CD4-positive, alpha-beta T cell treated with Interleukin-21 for 1 hour (primary cell): ENCODE measurements around the gene EML1.

ENCODE experiments used
- DNase-seq: peaks from one replicate; pipeline ENCODE4 v3.0.0-alpha.2; 2020

The EML1 gene

DNA sequence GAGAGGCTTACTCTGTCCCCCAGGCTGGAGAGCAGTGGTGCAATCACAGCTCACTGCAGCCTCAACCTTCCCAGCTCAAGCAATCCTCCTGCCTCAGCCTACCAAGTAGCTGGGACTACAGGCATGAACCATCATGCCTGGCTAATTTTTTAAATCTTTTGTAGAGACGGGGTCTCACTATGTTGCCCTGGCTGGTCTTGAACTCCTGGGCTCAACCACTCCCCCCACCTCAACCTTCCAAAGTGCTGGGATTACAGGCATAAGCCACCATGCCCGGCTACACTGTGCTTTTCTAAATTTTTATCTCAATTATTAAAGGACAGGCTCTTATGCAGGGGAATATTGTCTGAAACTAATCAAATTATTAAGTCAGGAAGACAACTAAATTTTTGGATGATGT, 44.6 kb downstream of the EML1 start:
- no peak for DNase-seq

DNA sequence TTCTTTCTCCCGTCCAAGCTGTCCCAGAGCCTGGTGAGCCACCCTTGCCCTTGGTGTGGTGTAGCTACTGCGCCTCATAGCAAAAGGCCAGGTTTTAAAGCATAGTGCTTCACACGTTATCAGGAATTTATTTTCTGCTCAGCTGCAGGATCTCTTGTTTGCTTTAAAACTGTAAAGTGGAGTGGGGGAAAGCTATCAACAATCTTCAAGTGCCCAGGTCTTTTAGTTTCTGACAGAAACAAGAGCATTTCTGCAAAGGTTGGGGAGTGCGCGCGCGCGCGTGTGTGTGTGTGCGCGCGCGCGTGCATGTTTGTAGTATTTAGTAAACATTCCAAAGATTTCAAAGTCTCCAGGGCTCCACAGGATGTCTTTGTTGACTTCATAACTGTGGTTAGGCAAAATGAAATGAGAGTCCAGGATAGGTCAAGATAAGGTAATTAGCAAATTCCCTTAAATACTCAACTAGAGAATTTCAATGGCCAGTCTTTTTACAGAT, 45.5 kb downstream of the EML1 start:
- DNase-seq, result no peak

DNA sequence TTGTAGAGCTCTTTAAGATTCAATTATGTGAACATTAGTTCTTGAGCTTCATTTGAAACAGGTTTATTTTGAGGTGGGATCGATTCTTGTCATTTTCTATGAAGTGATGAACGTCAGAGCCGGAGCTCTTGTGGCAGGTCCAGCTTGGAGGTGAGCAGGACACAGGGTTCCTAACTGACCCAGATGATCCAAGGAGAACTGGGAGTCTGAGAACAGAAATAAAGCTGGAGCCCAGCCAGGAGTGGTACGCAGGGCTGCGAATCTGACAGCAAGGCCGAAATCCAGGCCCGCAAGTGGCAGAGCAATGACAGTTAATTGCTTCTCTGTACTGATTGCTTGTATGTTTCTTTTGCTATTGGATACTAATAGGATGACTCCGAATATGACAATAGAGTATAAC, 46.5 kb downstream of the EML1 start:
- no peak for DNase-seq

DNA sequence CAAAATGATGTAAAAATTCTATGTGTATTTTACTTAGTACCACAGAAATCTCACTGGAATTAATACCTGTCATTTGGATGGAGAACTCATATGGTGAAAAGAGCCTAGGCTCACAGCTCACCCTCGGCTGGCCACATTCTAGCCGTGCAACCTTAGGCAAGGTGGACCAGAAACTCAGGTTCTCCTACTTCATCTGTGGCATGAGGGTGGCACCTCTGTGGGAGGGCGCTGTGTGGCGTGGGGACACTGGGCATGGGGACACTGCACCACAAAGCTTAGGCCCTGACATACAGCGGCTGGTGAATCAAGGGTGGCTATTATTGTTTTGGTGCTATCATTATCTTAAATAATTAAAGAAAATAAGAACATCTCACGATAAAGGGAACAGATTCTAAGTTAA, 47.1 kb downstream of the EML1 start:
- DNase-seq, result no peak

DNA sequence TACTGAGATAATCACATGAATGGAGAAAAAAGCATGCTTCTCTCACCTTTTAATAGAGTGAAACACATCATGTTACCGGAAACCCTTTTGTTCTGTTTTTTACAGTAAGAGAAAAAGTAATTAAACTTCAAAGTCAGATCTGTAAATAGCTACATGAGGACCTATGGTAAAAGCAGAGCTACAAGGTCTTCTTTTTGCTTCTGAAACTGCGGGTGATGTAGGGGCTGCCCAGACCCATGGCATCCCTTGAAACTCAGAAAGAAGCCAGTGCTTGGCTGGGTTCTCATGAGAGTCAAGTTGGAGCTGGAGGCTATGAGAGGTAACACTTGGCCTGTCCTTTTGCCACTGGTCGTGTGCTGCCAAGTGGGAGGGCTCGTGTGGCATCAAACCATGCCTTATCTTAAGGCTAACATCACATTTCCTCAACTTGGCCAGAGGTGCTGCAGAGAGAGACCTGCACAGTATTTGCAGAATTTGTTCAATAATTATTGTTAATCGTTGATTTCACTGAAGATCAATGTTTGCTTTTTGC, 47.6 kb downstream of the EML1 start:
- DNase-seq, result no peak

- DNase-seq, result no peak
Observed at GRCh38 chr14:99841436-99842071, 48.3 kb downstream of the EML1 start.

DNA sequence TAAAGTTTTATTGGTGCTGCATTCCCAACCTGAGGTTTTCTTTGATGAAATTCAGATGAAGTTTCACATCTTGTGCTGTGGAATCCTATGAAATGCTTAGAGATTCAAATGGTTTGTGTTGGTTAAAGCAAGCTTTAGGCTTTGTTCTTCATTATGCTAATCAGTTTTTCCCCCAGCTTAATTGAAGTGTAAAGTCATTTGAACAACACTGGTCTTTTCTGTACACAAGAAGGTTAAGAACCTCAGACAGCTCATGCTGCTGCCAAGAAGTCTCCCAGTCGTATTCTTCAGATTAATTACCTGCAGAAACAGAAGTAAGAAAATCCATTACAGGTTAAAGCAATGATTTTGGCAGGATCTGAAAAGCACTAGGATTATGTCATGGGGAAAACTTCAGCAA, 48.9 kb downstream of the EML1 start:
- DNase-seq, result no peak

DNA sequence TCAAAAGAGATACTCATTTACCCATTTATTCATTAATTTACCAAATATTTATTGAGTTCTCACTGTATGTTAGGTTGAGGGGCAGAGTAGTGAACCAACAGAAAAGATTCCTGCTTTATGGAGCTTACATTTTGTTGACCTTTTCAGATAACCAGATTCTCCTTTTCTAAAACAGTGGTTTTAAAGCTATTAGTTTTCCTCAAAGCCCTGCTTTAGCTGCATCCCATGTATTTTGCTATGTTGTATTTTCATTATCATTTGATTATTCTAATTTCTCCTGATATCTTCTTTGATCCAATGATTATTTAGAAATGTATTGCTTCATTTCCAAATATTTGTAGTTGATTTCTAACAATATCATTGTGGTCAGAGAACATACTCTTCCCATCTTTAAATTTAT, 53.6 kb downstream of the EML1 start:
- DNase-seq, result no peak

DNA sequence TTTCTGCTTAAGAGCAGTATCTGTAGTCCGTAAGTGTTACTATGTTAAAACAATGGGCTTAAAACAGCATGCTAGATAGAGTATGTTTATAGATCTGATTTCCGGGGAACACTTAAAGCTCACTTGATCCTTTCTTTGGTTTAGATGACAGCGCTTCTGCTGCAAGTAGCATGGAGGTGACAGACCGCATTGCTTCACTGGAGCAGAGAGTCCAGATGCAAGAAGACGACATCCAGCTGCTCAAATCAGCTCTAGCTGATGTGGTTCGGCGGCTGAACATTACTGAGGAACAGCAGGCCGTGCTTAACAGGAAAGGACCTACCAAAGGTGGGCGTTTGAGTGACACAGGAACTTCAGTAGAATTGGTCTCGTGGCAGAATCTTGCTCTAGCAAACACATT, 57.5 kb downstream of the EML1 start:
- no peak for DNase-seq

GRCh38 chr14:99852578-99852977, 59.4 kb downstream of the EML1 start:
- no peak for DNase-seq

- DNase-seq, result no peak
Observed at GRCh38 chr14:99853206-99853605, 60.0 kb downstream of the EML1 start.

GRCh38 chr14:99854831-99855230, 61.6 kb downstream of the EML1 start:
- no peak for DNase-seq

DNA sequence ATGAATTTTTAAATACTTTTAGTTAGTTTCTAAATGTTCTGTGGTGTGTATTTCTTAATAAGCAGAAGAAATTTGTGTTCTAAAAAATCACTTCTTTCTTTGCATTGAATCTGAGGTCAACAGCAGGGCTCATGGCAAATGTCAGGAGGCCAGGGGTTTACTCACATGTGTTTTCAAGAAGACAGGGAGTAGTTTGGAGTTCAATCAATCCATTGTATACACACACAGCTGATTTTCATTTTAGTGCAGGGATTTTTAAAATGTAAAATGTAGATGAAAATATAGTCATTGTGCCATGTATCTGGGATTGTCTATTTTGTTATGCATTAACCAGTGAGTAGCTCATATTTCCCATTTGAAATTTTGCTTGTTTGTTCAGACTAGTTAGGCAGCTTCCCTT, 62.1 kb downstream of the EML1 start:
- DNase-seq, result no peak

GRCh38 chr14:99857551-99857950, 64.3 kb downstream of the EML1 start:
- no peak for DNase-seq

DNA sequence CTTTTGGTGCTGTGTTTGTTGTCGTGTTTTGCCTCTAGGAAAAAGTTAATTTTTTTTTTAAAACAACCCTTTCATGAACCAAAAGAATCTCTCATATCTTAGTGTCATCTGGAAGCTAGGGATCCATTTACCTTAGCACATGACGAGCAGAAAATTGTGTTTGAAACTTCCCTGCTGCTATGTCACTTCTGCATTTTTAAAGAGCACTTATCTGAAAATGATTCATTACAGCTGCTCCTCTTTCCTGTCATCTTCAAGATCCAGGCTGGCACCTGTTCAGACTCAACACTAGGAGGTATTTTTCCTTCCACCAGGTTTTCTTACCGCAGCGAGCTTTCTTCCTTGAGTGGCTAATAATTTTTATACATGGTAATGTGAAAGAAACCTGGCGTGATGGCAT, 67.0 kb downstream of the EML1 start:
- DNase-seq, result no peak

- no peak for DNase-seq
Observed at GRCh38 chr14:99862136-99862535, 68.9 kb downstream of the EML1 start.

- no peak for DNase-seq
Observed at GRCh38 chr14:99863059-99863458, 69.8 kb downstream of the EML1 start.

GRCh38 chr14:99865408-99865807, 72.2 kb downstream of the EML1 start:
- DNase-seq, result no peak

- no peak for DNase-seq
Observed at GRCh38 chr14:99870617-99871016, 77.4 kb downstream of the EML1 start.

GRCh38 chr14:99871771-99872170, 78.6 kb downstream of the EML1 start:
- no peak for DNase-seq

DNA sequence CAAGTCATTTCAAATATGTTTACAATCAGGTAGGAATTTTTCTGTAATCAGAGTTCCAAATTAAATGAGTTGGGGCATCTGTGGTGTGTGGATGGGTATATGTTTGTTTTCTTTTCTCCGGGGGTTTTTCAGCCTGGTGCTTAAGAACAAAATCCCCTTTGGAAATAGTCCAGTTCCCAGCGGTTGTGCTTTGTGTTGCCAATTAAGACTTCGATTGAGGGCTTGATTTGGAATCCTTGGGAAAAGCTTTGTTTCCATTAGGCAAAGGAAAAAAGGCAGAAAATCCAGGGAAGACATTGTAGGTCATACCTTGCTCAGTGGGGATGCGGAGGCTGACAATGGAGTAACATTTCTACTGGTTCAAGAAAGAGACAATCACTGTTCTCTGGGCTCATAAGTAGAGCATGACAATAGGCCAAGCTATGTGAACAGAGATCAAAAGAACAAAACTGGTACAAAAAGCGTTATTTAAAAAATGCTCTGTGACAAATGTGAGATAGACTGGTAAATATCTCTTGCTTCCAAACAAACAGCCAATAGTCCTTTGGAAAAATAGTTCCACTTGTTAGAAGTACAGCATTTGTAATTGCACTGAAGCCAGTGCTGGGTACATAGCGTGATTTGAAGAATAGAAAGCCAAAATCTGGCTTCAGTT, 79.7 kb downstream of the EML1 start:
- DNase-seq, result no peak

DNA sequence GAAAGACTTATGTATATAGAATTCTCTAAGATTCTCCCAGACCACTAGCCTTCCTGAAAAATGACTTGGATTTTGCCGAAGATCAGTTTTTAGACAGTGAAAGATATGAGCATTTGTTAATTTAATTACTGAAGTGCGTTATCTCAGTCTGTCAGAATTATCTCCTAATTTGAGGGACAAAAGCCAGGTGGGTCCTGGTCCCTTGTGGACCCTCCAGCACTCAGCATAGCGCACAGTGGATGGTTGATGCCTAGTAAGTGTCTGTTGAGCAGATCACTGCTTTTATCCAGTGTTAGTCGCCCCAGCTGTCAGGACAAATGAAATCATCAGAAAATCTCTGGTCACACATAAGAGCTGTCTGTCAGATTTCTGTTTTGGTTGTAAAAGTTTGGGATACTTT, 80.4 kb downstream of the EML1 start:
- DNase-seq, result no peak

- no peak for DNase-seq
Observed at GRCh38 chr14:99874306-99874705, 81.1 kb downstream of the EML1 start.

DNA sequence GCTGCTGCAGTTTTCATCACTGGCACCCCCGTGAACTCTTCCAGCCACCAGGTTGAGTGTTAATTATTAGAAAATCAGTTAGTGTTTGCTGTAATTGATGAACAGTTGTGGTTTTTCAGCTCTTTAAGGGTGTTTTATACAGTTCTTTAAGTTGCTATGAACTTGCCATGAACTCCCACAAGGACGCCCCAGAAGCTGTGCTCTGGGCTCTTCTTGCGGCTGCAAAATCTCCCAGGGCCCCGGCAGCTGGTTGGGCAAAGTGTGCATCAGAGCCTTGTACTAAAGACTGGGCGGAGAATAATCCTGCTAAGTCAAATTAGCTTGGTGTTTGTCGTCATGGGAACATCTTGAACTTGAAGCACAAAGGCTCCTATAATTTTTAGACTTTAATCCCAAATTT, 82.2 kb downstream of the EML1 start:
- DNase-seq, result no peak

GRCh38 chr14:99875836-99876235, 82.6 kb downstream of the EML1 start:
- no peak for DNase-seq
